Kidney (tissue), 14 donors: ENCODE results near the gene ZNF462. TPM values are rescaled to one million over a fixed set of nuclear protein-coding genes. Genes with fewer than 3 reads are reported as not detected.

ENCODE experiments used
- DNase-seq, 5 donors: peaks; one replicate each; pipeline ENCODE4 v3.0.0-alpha.2; 2013 to 2020
- FAIRE-seq: peaks from 2 replicates; lab custom pipeline; 2012; peaks lifted over from hg19 to GRCh38; lab: Jason Lieb, UNC
- H3K27ac ChIP-seq, 2 donors: one replicate each; pipeline ENCODE4 v1.7.0; 2013; ENCODE audit warnings: low read depth in 2 of 2, low read length in 2 of 2, inconsistent platforms in 1 of 2
- H3K27me3 ChIP-seq: one replicate; pipeline ENCODE4 v1.7.1; 2013; ENCODE audit warnings: low read length, inconsistent platforms; ENCODE audit not compliant: control insufficient read depth, insufficient read depth
- H3K36me3 ChIP-seq, 3 donors: one replicate each; pipeline versions ENCODE4 v1.7.0 to v1.7.1; 2013; ENCODE audit warnings: low read length in 3 of 3, control low read depth in 1 of 3, inconsistent platforms in 1 of 3; ENCODE audit not compliant: insufficient read depth in 3 of 3, control insufficient read depth in 2 of 3
- H3K4me1 ChIP-seq, 3 donors: one replicate each; pipeline versions ENCODE4 v1.7.0 to v1.7.1; 2013; ENCODE audit warnings: low read length in 3 of 3, inconsistent platforms in 1 of 3, low read depth in 1 of 3; ENCODE audit not compliant: control insufficient read depth in 2 of 3, insufficient read depth in 2 of 3
- H3K4me3 ChIP-seq, 3 donors: one replicate each; pipeline versions ENCODE4 v1.7.0 to v1.8.1; 2013; ENCODE audit warnings: low read length in 3 of 3, control low read depth in 1 of 3, inconsistent platforms in 1 of 3
- H3K9ac ChIP-seq, 3 donors: one replicate each; pipeline versions ENCODE4 v1.7.0 to v1.7.1; 2013; ENCODE audit warnings: low read length in 3 of 3, control low read depth in 1 of 3, inconsistent platforms in 1 of 3
- H3K9me3 ChIP-seq, 3 donors: one replicate each; pipeline versions ENCODE4 v1.7.0 to v1.7.1; 2013; ENCODE audit warnings: low read length in 3 of 3, control low read depth in 1 of 3, inconsistent platforms in 1 of 3; ENCODE audit not compliant: control insufficient read depth in 2 of 3, insufficient read depth in 1 of 3
- CTCF ChIP-seq: IDR thresholded peaks from 3 replicates; pipeline ENCODE4 v1.5.1; 2012; ENCODE audit warnings: mild to moderate bottlenecking, moderate library complexity, borderline replicate concordance; ENCODE audit not compliant: insufficient read depth; ENCODE audit errors: extremely low read depth
- intact Hi-C: fragments of 100-400 bp; cut with DNase I; formaldehyde crosslinking; loops from one replicate; pipeline ENCODE4 v1.11.1; 2022
- polyA plus RNA-seq: library from polyadenylated mRNA; stranded (reverse); fragments of 350-450 nt; fragmentation: Illumina TruSeq; extraction: RNeasy Lipid Tissue Mini Kit (QIAGEN cat#74804); gene quantifications from one replicate; pipeline ENCODE4 v1.2.3, GENCODE V29; 2014; ENCODE audit warnings: low read depth, low replicate concordance; ENCODE audit not compliant: insufficient read depth
- total RNA-seq: library from RNA; stranded (reverse); fragmentation: NEBNext Ultra II Directional; extraction: Animal tissue kit (Norgen Biotek cat#: 25700); gene quantifications from one replicate; pipeline ENCODE4 v1.2.1, GENCODE V29; 2021
- donor health status: control.
- donor health status: control.
- donor health status: control.
- donor health status: control.
- donor health status: control.
- donor health status: DM: yes; HTN: yes; CAD: no.
- donor health status: Normal renal cell carcinoma (clear cell type).

Gene ZNF462
- total and polyA plus RNA-seq, 2 donors from 2014 or later: 1.8 to 47.0 TPM

GRCh38 chr9:106869028-106869427 is 6.1 kb downstream of the ZNF462 start:
- Histone ChIP-seq H3K9ac (no peak overlapping the region), H3K4me1 (peaks cover 2 to 46% (median 24%) of the 10 kb centered on the region in 3 donors), H3K27me3 (no peaks in the 10 kb centered on the region), H3K4me3 (no peak overlapping the region), H3K36me3 (no peaks in the 10 kb centered on the region), H3K27ac (peak overlapping the region; percentile 10 to 51), H3K9me3 (no peaks in the 10 kb centered on the region)
- no peak for TF ChIP-seq CTCF
- intact Hi-C loops: no loop called here
- FAIRE-seq: no peak
- no peak for DNase-seq

- H3K36me3 ChIP-seq: no peaks in the 10 kb centered on the region
- no peak for FAIRE-seq
- H3K9me3 ChIP-seq: no peaks in the 10 kb centered on the region
- H3K27me3 ChIP-seq: no peaks in the 10 kb centered on the region
- H3K4me3 ChIP-seq: no peak overlapping the region
- no peak for DNase-seq
- no peak for TF ChIP-seq CTCF
- H3K9ac ChIP-seq: no peak overlapping the region
- intact Hi-C loops: no loop called here
- H3K27ac ChIP-seq: peak overlapping the region; percentile 1 to 52
- peaks cover 2 to 46% (median 24%) of the 10 kb centered on the region in 3 donors for H3K4me1 ChIP-seq
Observed at GRCh38 chr9:106869458-106869857, 6.5 kb downstream of the ZNF462 start.

- Histone ChIP-seq H3K4me3 (no peak overlapping the region), H3K27ac (no peak overlapping the region), H3K36me3 (no peaks in the 10 kb centered on the region), H3K4me1 (peaks cover 0 to 38% (median 26%) of the 10 kb centered on the region in 3 donors), H3K9ac (no peak overlapping the region), H3K9me3 (no peaks in the 10 kb centered on the region), H3K27me3 (no peaks in the 10 kb centered on the region)
- intact Hi-C loops: no loop called here
- TF ChIP-seq CTCF: no peak
- DNase-seq (no peak), FAIRE-seq (no peak)
Observed at GRCh38 chr9:106872641-106873040, 9.7 kb downstream of the ZNF462 start.

- Histone ChIP-seq H3K36me3 (no peaks in the 10 kb centered on the region), H3K27ac (no peak overlapping the region), H3K4me3 (no peak overlapping the region), H3K27me3 (no peaks in the 10 kb centered on the region), H3K4me1 (peaks cover 0 to 36% (median 28%) of the 10 kb centered on the region in 3 donors), H3K9me3 (no peaks in the 10 kb centered on the region), H3K9ac (no peak overlapping the region)
- no peak for FAIRE-seq
- intact Hi-C loops: no loop called here
- no peak for DNase-seq
- TF ChIP-seq CTCF: no peak
Observed at GRCh38 chr9:106874031-106874430, 11.1 kb downstream of the ZNF462 start.
